Skeletal muscle cell (primary cell): ENCODE data around the gene COG3.

Experiments used
- DNase-seq: peaks from one replicate; pipeline ENCODE4 v3.0.0-alpha.2; 2010; ENCODE audit warnings: low read depth
- H3K4me3 ChIP-seq: 2 replicates; pipeline ENCODE4 v1.5.1; 2011; ENCODE audit warnings: low read depth, mild to moderate bottlenecking, control low read depth, low read length, moderate library complexity

The COG3 gene

GRCh38 chr13:45441633-45442032, 23.1 kb upstream of the COG3 start:
- H3K4me3 ChIP-seq = no peak overlapping the region
- DNase-seq = no peak

GRCh38 chr13:45445053-45445452, 19.7 kb upstream of the COG3 start:
- no peak overlapping the region for H3K4me3 ChIP-seq
- DNase-seq = no peak

GRCh38 chr13:45446181-45446580, 18.6 kb upstream of the COG3 start:
- no peak for DNase-seq

GRCh38 chr13:45447050-45447661, 17.6 kb upstream of the COG3 start:
- no peak for DNase-seq
- H3K4me3 ChIP-seq = no peak overlapping the region

More at GRCh38 chr13:45446181-45446580, 18.6 kb upstream of the COG3 start:
- no peak overlapping the region for H3K4me3 ChIP-seq

- DNase-seq = no peak
- H3K4me3 ChIP-seq = no peak overlapping the region
Measured at GRCh38 chr13:45448965-45449559, 15.7 kb upstream of the COG3 start.

- no peak overlapping the region for H3K4me3 ChIP-seq
- no peak for DNase-seq
Measured at GRCh38 chr13:45451282-45451681, 13.5 kb upstream of the COG3 start.

- no peak for DNase-seq
- H3K4me3 ChIP-seq = no peak overlapping the region
Measured at GRCh38 chr13:45454204-45454603, 10.5 kb upstream of the COG3 start.

GRCh38 chr13:45456196-45456972, 8.4 kb upstream of the COG3 start:
- peak; percentile 27 for DNase-seq
- H3K4me3 ChIP-seq = no peak overlapping the region

- DNase-seq = no peak
Measured at GRCh38 chr13:45464141-45464686, 525 bp upstream of the COG3 start.

GRCh38 chr13:45466359-45466758, 1.6 kb downstream of the COG3 start:
- H3K4me3 ChIP-seq = peak overlapping the region; percentile 97
- no peak for DNase-seq

More at GRCh38 chr13:45464141-45464686, 525 bp upstream of the COG3 start:
- peak overlapping the region; percentile 97 for H3K4me3 ChIP-seq

- DNase-seq = no peak
Measured at GRCh38 chr13:45468635-45469034, 3.9 kb downstream of the COG3 start.

GRCh38 chr13:45472171-45472705, 7.5 kb downstream of the COG3 start:
- no peak overlapping the region for H3K4me3 ChIP-seq
- DNase-seq = no peak

More at GRCh38 chr13:45468635-45469034, 3.9 kb downstream of the COG3 start:
- no peak overlapping the region for H3K4me3 ChIP-seq

GRCh38 chr13:45473627-45474026, 8.9 kb downstream of the COG3 start:
- no peak for DNase-seq

GRCh38 chr13:45474584-45475454, 10.1 kb downstream of the COG3 start:
- DNase-seq = no peak
- no peak overlapping the region for H3K4me3 ChIP-seq

More at GRCh38 chr13:45473627-45474026, 8.9 kb downstream of the COG3 start:
- no peak overlapping the region for H3K4me3 ChIP-seq

- no peak overlapping the region for H3K4me3 ChIP-seq
- DNase-seq = no peak
Measured at GRCh38 chr13:45479661-45480060, 14.9 kb downstream of the COG3 start.

- H3K4me3 ChIP-seq = no peak overlapping the region
- DNase-seq = no peak
Measured at GRCh38 chr13:45481688-45482087, 16.9 kb downstream of the COG3 start.

GRCh38 chr13:45482571-45483173, 17.9 kb downstream of the COG3 start:
- no peak for DNase-seq

GRCh38 chr13:45487604-45488003, 22.9 kb downstream of the COG3 start:
- DNase-seq = no peak
- H3K4me3 ChIP-seq = no peak overlapping the region

More at GRCh38 chr13:45482571-45483173, 17.9 kb downstream of the COG3 start:
- no peak overlapping the region for H3K4me3 ChIP-seq

- no peak for DNase-seq
- no peak overlapping the region for H3K4me3 ChIP-seq
Measured at GRCh38 chr13:45490068-45490467, 25.3 kb downstream of the COG3 start.
